BJ (cell line): ENCODE data around the gene NR5A2. TPM values are rescaled to one million over a fixed set of nuclear protein-coding genes. Genes with fewer than 3 reads are reported as not detected.

Experiments used
- CTCF ChIA-PET: fragments of 350-600 bp; formaldehyde crosslinking; extraction: SDS; loops from one replicate; lab custom pipeline; 2021; ENCODE audit warnings: antibody characterized with exemption, inconsistent platforms; lab: Yijun Ruan, JAX
- POLR2A ChIA-PET: fragments of 300-600 bp; sonication (Branson Sonifier 250); formaldehyde crosslinking; extraction: SDS; loops from one replicate; lab custom pipeline; 2021; ENCODE audit warnings: antibody characterized with exemption; lab: Charles Lee
- DNase-seq: peaks from one replicate; pipeline ENCODE4 v3.0.0-alpha.2; 2011; ENCODE audit warnings: low read depth
- H3K27me3 ChIP-seq: 2 replicates; pipeline ENCODE4 v1.6.0; 2011; ENCODE audit warnings: low read length; ENCODE audit not compliant: control insufficient read depth, insufficient read depth
- H3K36me3 ChIP-seq: 2 replicates; pipeline ENCODE4 v1.5.1; 2011; ENCODE audit warnings: low read length; ENCODE audit not compliant: control insufficient read depth, insufficient read depth
- H3K4me3 ChIP-seq: 2 replicates; pipeline ENCODE4 v1.5.1; 2011; ENCODE audit warnings: low read depth, mild to moderate bottlenecking, control low read depth, low read length
- polyA plus RNA-seq: library from polyadenylated mRNA; depleted of rRNA; stranded (reverse); fragments of >200 nt; gene quantifications from 2 replicates; pipeline ENCODE4 v1.2.3, GENCODE V29; 2011
- TF ChIP-seq, protein P1 (sequence below): IDR thresholded peaks from 2 replicates; pipeline ENCODE4 v1.5.1; 2011; ENCODE audit warnings: low read depth, mild to moderate bottlenecking, control low read depth, inconsistent platforms, low read length, moderate library complexity; ENCODE audit not compliant: insufficient read depth

NR5A2 gene
- polyA plus RNA-seq, 1 experiment = 0.12 TPM

- ChIA-PET POLR2A (no interaction called here), CTCF (interaction anchor here (0.7 to 1.1 kb wide), 2 partner anchors 10 to 14 kb away, joined by 4 read pairs; no protein-coding TSS in a partner anchor)
- H3K36me3 ChIP-seq = no peaks in the 10 kb centered on the region
- H3K27me3 ChIP-seq = no peaks in the 10 kb centered on the region
- H3K4me3 ChIP-seq = no peak overlapping the region
- TF ChIP-seq, protein P1, sequence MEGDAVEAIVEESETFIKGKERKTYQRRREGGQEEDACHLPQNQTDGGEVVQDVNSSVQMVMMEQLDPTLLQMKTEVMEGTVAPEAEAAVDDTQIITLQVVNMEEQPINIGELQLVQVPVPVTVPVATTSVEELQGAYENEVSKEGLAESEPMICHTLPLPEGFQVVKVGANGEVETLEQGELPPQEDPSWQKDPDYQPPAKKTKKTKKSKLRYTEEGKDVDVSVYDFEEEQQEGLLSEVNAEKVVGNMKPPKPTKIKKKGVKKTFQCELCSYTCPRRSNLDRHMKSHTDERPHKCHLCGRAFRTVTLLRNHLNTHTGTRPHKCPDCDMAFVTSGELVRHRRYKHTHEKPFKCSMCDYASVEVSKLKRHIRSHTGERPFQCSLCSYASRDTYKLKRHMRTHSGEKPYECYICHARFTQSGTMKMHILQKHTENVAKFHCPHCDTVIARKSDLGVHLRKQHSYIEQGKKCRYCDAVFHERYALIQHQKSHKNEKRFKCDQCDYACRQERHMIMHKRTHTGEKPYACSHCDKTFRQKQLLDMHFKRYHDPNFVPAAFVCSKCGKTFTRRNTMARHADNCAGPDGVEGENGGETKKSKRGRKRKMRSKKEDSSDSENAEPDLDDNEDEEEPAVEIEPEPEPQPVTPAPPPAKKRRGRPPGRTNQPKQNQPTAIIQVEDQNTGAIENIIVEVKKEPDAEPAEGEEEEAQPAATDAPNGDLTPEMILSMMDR = no peak
- DNase-seq = no peak
Measured at GRCh38 chr1:200154069-200154767, 126.7 kb downstream of the NR5A2 start.

DNA sequence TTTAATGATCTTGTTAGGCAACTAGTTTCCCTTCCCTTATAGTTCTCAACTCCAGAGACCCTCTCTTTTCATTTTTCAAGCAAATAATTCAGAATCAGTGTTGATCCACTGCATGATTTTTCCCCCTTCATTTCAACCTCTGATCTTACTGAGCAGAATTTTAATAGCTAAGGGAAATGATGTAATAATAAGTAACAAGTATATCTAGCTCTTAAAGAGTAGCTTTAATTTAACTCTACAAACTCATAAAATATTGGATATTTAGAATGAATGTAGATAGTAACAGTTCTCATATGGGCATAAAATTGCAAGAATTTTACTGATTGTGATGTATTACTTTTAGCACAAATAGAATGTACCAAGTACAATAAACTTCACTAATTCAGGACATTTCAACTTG, 130.2 kb downstream of the NR5A2 start:
- CTCF ChIA-PET = no interaction called here
- Histone ChIP-seq H3K36me3 (no peaks in the 10 kb centered on the region), H3K27me3 (no peaks in the 10 kb centered on the region), H3K4me3 (no peak overlapping the region)
- no peak for DNase-seq
- POLR2A ChIA-PET = no interaction called here
- TF ChIP-seq, protein P1 = no peak

GRCh38 chr1:200161801-200162200, 134.3 kb downstream of the NR5A2 start:
- H3K4me3 ChIP-seq = no peak overlapping the region
- no peak for DNase-seq
- no peaks in the 10 kb centered on the region for H3K36me3 ChIP-seq
- CTCF ChIA-PET = no interaction called here
- H3K27me3 ChIP-seq = no peaks in the 10 kb centered on the region
- TF ChIP-seq, protein P1 = no peak
- POLR2A ChIA-PET = no interaction called here

DNA sequence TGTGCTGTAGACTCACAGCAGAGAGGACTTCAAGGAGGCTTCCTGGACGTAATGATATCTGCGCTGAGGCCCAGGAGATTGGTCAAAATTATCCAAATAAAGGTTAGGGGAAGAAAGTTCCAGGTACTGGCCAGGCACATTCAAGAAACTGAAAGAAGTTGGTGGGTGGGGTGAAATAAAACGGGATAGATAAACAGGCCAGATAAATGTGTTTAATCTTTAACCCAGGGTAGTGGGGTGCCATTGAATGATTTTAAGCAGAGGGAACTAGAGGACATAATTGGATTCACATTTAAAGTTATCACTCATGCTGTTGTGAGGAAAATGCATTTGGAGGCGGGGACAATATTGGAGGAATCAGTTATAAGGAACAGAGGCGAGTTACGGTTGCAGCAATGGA, 134.7 kb downstream of the NR5A2 start:
- ChIA-PET CTCF (no interaction called here), POLR2A (no interaction called here)
- Histone ChIP-seq H3K36me3 (no peaks in the 10 kb centered on the region), H3K27me3 (no peaks in the 10 kb centered on the region), H3K4me3 (no peak overlapping the region)
- no peak for DNase-seq
- TF ChIP-seq, protein P1 = no peak

DNA sequence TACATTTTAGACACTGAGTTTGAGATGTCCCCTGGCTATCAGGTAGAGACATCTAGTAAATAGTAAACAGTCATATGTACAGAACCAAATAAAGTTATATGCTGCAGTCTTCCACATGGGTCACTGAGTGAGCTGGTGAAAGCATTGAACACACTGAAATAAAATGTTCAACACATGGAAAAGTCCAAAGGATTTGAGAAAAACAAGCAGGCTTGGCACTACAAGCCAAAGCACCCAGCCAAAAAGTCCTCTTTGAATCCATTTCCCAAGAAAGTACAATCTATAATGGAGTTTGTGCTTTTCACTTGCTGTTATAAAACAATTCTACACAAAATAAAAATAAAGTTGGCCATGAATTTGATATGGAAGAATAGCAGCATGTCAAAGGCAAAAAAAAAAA, 135.4 kb downstream of the NR5A2 start:
- DNase-seq = no peak
- ChIA-PET POLR2A (no interaction called here), CTCF (no interaction called here)
- TF ChIP-seq, protein P1 = no peak
- Histone ChIP-seq H3K36me3 (no peaks in the 10 kb centered on the region), H3K27me3 (no peaks in the 10 kb centered on the region), H3K4me3 (no peak overlapping the region)
